ENCODE data around the gene CDC42BPB. TPM values are rescaled to one million over a fixed set of nuclear protein-coding genes. Genes with fewer than 3 reads are reported as not detected.

CDC42BPB gene
- total RNA-seq, 4 donors from 2014 or later: 90.7 to 153 (median 101) TPM

- no peaks in the 10 kb centered on the region for H3K9me3 ChIP-seq
- no peaks in the 10 kb centered on the region for H3K36me3 ChIP-seq
- WGBS, 2 donors: 92 to 94% methylated on average over 11 of the region's 11 CpGs
- H3K27ac ChIP-seq: no peak overlapping the region
- peaks cover 0 to 30% of the 10 kb centered on the region in 2 donors for H3K4me1 ChIP-seq
- intact Hi-C loops (cut with DNase I): loop anchor here (5.0 kb wide), 1 partner anchor 191 kb away; no protein-coding TSS in a partner anchor
- H3K27me3 ChIP-seq: peaks cover 9% of the 10 kb centered on the region
- no peak for TF ChIP-seq CTCF (IDR thresholded peaks at IDR 0.05)
- TF ChIP-seq POLR2A (IDR thresholded peaks at IDR 0.05): no peak
- no peak for DNase-seq
- H3K4me3 ChIP-seq (replicated peaks in 1 of 3): no peak overlapping the region
These were observed 44.1 kb upstream of the CDC42BPB start for GRCh38 chr14:103101257-103101962.

DNA sequence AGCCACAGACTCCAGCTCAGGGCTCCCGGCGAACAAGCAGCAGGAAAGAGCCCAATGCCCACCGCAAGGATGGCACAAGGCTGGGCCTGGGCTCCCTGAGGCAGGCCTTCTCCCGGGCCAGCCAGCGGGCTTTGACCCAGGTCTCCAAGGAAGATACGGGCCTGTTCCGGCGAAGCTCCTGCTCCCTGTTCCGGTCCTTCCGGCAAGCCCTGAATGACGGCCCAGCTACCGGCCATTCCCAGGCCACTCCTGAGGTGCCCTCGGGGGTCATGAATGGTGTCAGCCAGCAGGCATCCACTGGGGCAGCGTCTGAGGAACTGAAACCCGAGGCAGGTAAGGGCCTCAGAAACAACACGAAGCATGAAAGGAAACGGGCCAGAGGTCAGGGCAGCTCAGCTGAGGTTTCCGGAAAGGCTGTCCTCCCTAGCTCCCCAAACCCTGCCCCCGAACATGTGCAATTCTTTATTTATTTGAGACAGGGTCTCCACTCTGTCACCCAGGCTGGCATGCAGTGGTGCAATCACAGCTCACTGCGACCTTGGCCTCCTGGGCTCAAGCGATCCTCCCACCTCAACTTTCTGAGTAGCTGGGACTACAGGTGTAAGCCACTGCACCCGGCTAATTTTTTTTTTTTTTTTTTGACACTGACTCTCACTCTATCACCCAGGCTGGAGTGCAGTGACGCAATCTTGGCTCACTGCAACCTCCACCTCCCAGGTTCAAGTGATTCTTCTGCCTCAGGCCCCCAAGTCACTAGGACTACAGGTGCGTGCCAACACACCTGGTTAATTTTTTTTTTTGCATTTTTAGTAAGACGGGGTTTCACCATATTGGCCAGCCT, 43.2 kb upstream of the CDC42BPB start:
- Histone ChIP-seq H3K4me1 (peaks cover 0 to 30% of the 10 kb centered on the region in 2 donors), H3K36me3 (no peaks in the 10 kb centered on the region), H3K27ac (no peak overlapping the region), H3K27me3 (peaks cover 9% of the 10 kb centered on the region), H3K9me3 (no peaks in the 10 kb centered on the region), H3K4me3 (replicated peaks in 1 of 3) (no peak overlapping the region)
- 90 to 95% methylated on average over 12 to 21 of the region's 25 CpGs for WGBS, 2 donors
- no peak for DNase-seq
- no peak for TF ChIP-seq POLR2A (IDR thresholded peaks at IDR 0.05)
- no peak for TF ChIP-seq CTCF (IDR thresholded peaks at IDR 0.05)
- intact Hi-C loops (cut with DNase I): loop anchor here (5.0 kb wide), 1 partner anchor 192 kb away; no protein-coding TSS in a partner anchor

- Histone ChIP-seq H3K9me3 (no peaks in the 10 kb centered on the region), H3K27me3 (peaks cover 9% of the 10 kb centered on the region), H3K4me3 (replicated peaks in 1 of 3) (no peak overlapping the region), H3K27ac (no peak overlapping the region), H3K4me1 (peaks cover 0 to 25% of the 10 kb centered on the region in 2 donors), H3K36me3 (no peaks in the 10 kb centered on the region)
- 60 to 94% methylated on average over 1 to 7 of the region's 8 CpGs for WGBS, 2 donors
- DNase-seq: no peak
- no peak for TF ChIP-seq POLR2A (IDR thresholded peaks at IDR 0.05)
- no peak for TF ChIP-seq CTCF (IDR thresholded peaks at IDR 0.05)
- intact Hi-C loops (cut with DNase I): loop anchor here (5.0 to 10.0 kb wide), 2 partner anchors 192 to 405 kb away; no protein-coding TSS in a partner anchor
These were observed 42.5 kb upstream of the CDC42BPB start for GRCh38 chr14:103099733-103100280.

GRCh38 chr14:103099081-103099732, 41.9 kb upstream of the CDC42BPB start:
- Histone ChIP-seq H3K27me3 (peaks cover 9% of the 10 kb centered on the region), H3K36me3 (no peaks in the 10 kb centered on the region), H3K4me1 (peaks cover 0 to 19% of the 10 kb centered on the region in 2 donors), H3K4me3 (replicated peaks in 1 of 3) (no peak overlapping the region), H3K9me3 (no peaks in the 10 kb centered on the region), H3K27ac (no peak overlapping the region)
- intact Hi-C loops (cut with DNase I): loop anchor here (10.0 kb wide), 1 partner anchor 404 kb away; no protein-coding TSS in a partner anchor
- DNase-seq: no peak
- no peak for TF ChIP-seq POLR2A (IDR thresholded peaks at IDR 0.05)
- 64 to 72% methylated on average over 9 to 10 of the region's 12 CpGs for WGBS, 2 donors
